ENCODE results near the gene RNF40.
A peak's percentile ranks its signal among the peaks of the same experiment; 100 is the strongest.

Gene RNF40

DNA sequence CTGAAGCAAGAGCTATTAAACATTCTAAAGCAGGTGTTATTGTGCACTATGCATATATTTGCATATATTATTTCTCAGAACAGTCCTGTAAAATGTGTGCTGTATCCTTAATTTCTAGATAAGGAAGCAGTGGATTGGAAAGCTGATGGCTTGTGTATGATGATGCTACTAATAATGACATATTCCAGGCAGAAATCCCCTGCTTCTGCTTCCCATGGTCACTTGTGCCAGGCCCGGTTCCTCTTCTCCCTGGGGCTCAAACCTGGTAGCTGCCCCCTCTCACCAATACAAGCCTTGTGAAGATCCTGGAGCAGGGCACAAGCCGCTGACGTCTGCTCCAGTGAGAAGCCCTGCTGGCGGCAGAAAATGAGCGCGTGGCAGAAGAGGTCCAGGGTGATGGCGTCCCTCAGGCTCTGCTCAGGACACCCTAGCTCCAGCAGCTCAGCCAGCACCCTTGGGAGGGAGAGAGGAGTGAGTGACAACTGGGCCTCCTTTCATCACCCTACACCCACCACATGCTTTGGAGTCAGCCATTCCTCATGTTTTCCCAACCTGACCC, 2.0 kb upstream of the RNF40 start:
- FAIRE-seq (no peak), DNase-seq (ENCODE audit: extremely low spot score, insufficient read length, low read depth) (no peak)

DNA sequence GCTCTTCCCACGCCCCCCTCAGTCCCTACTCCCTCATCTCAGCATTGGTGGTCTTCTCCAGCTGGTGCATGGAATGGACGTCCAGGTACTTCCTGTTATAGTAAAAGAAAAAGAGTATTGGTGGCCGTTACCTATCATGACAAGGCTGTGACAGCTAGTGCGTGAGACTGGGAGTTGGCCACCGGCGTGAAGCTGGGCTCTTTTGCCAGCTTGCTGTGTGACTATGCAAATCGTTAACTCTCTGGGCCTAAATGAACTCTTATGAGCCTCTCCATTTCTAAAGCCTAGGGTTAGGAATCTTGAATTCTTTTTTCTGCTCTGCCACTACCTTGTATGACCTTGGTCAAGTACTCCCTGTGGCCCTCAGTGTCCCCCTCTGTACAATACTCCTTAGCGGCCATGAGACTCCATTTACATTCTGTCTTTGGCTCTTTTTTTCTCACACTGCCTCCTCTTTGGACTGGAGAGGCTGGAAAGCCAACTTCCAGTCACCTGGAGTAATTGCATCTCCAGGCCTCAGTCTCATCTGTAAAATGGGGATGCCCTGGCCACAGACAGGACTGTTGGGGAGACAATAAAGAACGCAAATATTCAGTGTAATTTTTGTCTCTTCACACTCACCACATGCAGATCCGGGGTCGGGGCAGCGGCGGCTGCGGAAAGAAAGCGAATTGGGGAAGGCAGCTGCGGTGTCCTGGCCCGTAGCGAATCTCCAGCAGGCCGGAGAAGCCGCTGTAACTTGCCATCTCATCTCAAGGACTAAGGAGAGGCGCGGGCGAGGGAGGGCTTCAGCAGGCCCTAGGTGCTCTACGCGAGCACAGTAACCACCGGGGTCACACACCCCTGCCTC, 1.3 kb upstream of the RNF40 start:
- FAIRE-seq (no peak), DNase-seq (ENCODE audit: extremely low spot score, insufficient read length, low read depth) (no peak)

DNA sequence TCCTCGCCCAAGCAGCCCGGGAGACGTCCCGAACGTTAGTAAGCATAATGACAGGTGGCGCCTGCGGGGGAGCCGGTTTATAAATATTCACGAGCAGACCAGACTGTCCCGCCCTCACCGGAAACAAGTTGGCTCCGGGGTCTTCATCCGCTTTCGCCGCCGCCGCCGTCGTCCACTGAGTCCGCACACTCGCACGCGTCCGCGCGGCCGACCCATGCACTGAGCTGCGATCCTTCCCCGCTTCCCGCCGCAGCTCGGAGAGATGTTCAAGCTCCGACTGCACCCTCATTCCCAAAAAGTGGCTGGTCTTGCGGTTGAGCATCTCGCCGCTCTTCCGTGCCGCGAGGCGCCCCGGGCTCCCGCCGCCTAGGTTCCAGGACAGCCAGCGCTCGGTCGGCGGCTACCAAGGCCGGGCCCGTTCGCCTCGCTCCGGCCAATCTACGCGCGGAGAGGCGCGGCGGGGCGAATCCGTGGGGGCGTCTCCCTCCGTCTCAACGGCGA, 645 bp upstream of the RNF40 start:
- peak; percentile 57 for FAIRE-seq
- no peak for DNase-seq (ENCODE audit: extremely low spot score, insufficient read length, low read depth)

DNA sequence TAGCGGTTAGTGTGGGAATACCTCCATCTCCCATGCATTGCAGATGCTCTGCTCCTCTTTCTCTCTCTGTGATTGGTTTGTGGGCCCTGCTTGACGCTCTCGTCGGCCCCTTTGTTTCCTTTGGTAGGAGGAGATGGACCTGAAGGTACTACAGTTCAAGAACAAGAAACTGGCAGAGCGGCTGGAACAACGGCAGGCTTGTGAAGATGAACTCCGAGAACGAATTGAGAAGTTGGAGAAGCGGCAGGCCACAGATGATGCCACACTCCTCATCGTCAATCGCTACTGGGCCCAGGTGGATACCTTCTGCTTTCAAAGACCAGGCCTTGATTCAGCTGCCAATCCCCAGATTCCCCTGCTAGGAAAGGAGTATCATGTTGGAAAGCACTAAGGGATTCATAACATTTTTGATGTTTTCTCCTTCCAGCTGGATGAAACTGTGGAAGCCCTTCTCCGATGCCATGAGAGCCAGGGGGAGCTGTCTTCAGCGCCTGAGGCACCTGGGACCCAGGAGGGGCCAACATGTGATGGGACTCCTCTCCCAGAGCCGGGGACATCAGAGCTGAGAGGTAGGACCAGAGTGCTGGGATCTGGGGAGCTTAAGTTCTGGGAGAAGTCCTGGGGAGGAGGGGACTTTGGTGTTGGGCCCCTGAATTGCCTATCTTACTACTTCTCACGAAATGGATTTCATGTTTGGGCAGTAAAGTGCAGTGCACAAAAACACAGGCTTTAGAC, 1.0 kb downstream of the RNF40 start:
- FAIRE-seq (no peak), DNase-seq (ENCODE audit: extremely low spot score, insufficient read length, low read depth) (no peak)

DNA sequence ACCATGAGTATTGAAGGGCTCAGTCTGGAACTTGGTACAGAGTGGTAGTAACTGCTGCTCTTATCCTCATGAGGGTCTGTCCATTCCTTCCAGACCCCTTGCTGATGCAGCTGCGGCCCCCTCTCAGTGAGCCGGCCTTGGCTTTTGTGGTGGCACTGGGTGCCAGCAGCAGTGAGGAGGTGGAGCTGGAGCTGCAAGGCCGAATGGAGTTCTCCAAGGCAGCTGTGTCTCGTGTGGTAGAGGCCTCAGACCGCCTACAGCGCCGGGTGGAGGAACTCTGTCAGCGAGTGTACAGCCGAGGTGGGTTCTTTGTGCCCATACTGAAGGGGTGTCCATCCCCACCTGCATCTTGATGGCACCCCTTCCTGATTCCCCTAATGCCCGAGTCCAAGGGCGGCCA, 2.0 kb downstream of the RNF40 start:
- FAIRE-seq (no peak), DNase-seq (ENCODE audit: extremely low spot score, insufficient read length, low read depth) (no peak)

DNA sequence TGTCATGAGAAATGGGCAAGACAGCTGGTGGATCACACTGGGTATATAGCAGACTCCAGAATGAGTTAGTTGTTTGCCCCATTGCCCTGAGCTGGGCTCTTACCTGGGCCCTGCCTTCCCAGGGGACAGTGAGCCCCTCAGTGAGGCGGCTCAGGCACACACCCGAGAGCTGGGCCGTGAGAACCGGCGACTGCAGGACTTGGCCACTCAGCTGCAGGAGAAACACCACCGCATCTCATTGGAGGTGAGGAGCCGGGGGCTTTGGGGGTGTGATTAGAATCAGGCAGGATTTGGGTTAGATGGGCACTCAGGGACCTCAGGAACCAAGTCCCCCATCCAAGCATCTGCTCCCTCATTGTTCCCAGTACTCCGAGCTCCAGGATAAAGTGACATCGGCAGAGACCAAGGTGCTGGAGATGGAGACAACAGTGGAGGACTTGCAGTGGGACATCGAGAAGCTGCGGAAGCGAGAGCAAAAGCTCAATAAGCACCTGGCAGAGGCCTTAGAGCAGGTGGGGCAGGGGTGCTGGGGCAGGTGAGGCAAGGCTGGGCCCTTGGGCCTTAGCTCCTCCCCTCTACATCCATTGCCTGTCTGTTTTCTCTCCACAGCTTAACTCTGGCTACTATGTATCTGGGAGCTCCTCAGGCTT, 2.8 kb downstream of the RNF40 start:
- FAIRE-seq (no peak), DNase-seq (ENCODE audit: extremely low spot score, insufficient read length, low read depth) (no peak)

DNA sequence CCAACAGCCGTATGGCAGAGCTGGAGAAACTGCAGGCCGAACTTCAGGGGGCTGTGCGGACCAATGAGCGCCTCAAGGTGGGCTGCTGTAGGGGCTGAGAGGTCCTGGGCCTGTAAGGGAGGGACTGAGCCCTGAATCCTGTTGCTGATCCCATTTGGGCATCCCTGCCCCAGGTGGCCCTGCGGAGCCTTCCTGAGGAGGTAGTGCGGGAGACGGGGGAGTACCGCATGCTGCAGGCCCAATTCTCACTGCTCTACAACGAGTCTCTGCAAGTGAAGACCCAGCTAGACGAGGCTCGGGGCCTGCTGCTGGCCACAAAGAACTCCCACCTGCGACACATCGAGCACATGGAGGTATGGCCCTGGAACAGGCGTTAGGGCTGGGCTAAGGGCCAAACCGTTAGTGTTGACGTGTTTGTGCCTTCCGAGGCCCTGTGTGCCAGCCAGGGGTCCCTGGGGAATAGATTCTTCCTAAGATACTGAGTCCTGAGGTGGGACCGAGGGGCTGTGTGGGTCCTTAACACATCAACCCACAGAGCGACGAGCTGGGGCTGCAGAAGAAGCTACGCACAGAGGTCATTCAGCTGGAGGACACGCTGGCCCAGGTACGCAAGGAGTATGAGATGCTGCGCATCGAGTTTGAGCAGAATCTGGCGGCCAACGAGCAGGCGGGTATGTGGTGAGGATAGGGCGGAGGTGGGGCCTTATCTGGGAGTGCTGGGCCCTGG, 4.2 kb downstream of the RNF40 start:
- DNase-seq (ENCODE audit: extremely low spot score, insufficient read length, low read depth) = no peak
- FAIRE-seq = no peak

DNA sequence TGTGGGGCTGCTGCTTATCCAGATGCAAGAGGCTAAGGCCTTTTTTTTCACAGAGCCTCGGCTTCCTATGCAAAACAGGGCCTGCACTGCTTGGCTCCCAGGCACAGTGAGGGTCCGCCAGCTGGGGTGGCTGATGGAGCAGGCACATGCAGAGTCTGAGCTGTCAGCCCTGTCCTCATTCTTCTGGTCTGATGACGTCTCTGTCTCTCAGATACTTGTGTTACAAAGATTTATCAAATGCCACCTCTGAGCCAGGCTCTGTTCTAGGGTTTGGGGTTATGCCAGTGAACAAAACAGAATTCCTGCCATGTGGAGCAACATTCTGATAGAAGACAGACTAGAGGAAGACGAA, 4.8 kb downstream of the RNF40 start:
- FAIRE-seq = no peak
- no peak for DNase-seq (ENCODE audit: extremely low spot score, insufficient read length, low read depth)

DNA sequence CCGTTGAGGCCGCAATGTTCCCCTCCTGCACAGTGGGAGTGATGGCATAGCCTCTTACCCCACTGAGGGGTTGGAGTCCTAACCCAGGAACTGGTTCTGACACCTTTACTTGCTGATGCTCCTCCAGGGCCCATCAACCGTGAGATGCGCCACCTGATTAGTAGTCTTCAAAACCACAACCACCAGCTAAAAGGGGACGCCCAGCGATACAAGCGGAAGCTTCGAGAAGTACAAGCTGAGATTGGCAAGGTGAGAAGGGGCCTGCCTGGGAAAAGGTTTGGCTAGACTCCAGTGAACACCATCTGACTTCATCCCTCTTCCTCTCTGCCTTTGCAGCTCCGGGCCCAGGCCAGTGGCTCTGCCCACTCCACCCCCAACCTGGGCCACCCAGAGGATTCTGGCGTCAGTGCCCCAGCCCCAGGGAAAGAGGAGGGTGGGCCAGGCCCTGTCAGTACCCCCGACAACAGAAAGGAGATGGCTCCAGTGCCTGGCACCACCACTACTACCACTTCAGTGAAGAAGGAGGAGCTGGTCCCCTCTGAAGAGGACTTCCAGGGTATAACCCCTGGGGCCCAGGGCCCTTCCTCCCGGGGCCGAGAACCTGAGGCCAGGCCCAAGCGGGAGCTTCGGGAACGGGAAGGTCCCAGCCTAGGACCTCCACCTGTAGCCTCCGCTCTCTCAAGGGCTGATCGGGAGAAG, 5.8 kb downstream of the RNF40 start:
- DNase-seq (ENCODE audit: extremely low spot score, insufficient read length, low read depth) (no peak), FAIRE-seq (peak; percentile 39)

DNA sequence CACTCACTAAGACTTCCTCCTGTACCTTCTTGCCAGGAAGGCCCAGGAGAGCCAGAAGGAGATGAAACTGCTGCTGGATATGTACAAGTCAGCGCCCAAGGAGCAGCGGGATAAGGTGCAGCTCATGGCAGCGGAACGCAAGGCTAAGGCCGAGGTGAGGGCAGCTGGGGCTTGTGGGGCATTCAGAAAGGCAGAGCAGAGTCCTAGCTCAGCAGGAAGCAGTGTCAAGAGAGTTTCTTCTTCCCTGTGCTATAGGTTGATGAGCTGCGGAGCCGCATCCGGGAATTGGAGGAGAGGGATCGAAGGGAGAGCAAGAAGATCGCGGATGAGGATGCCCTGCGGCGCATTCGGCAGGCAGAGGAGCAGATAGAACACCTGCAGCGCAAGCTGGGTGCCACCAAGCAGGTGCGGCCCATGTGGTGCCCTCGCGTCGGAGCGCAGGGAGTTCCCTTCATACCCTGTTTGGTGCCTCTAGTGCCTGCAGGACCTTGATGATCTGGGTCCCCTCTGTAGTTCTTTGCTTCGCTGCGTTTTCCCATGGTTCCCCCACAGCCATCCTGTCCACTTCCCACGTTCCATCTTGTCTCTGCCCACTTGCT, 6.6 kb downstream of the RNF40 start:
- no peak for FAIRE-seq
- DNase-seq (ENCODE audit: extremely low spot score, insufficient read length, low read depth) = no peak

DNA sequence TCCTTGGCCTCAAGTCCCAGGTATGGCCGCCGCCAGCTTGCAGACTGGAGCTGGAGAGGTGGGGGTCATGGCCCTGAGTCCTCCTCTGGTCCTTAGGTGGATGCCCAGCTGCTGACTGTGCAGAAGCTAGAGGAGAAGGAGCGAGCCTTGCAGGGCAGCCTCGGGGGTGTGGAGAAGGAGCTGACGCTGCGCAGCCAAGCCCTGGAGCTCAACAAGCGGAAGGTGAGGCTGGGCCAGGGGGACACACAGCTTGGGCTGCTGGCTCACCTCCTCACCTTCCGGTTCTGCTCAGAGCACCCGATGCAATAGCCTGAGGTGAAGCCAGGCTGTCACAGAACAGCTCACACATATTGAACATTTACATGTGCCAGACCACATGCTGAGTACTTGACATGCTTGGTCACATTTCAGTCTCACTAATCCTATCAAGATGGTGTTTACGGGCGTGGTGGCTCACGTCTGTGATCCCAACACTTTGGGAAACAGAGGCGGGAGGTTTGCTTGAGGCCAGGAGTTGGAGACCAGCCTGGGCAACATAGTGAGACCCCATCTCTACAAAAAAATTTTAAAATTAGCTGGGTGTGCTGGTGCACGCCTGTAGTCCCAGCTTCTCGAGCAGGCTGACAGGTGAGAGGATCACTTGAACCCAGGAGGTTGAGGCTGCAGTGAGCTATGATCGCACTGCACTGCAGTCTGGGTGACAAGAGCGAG, 7.4 kb downstream of the RNF40 start:
- DNase-seq (ENCODE audit: extremely low spot score, insufficient read length, low read depth) (no peak), FAIRE-seq (no peak)

DNA sequence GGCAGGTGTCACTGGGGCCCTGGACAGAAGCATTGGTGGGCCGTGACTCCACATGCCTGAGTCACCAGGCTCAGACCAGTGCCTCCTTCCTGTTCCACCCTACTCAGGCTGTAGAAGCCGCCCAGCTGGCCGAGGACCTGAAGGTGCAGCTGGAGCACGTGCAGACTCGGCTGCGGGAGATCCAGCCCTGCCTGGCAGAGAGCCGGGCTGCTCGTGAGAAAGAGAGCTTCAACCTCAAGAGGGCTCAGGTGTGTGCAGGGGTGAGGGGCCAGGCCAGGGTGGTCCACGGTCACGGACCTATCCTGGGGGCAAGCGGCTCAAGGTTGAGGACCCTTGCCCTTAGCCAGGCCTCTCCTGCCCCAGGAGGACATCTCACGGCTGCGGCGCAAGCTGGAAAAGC, 9.6 kb downstream of the RNF40 start:
- FAIRE-seq (no peak), DNase-seq (ENCODE audit: extremely low spot score, insufficient read length, low read depth) (no peak)

DNA sequence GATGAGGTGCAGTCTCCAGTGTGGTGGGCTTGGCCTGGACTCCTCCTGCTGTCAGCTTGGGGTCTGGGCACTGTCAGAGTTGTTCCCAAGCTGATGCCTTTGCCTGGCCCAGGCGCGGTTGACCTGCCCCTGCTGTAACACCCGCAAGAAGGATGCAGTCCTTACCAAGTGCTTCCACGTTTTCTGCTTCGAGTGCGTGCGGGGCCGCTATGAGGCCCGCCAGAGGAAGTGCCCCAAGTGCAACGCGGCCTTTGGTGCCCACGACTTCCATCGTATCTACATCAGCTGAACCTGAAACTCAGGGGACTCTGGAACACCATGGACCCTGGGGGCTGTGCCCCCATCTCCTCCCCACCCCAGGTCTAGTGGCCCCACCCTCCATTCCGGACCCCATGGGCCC, 11.7 kb downstream of the RNF40 start:
- no peak for FAIRE-seq

DNA sequence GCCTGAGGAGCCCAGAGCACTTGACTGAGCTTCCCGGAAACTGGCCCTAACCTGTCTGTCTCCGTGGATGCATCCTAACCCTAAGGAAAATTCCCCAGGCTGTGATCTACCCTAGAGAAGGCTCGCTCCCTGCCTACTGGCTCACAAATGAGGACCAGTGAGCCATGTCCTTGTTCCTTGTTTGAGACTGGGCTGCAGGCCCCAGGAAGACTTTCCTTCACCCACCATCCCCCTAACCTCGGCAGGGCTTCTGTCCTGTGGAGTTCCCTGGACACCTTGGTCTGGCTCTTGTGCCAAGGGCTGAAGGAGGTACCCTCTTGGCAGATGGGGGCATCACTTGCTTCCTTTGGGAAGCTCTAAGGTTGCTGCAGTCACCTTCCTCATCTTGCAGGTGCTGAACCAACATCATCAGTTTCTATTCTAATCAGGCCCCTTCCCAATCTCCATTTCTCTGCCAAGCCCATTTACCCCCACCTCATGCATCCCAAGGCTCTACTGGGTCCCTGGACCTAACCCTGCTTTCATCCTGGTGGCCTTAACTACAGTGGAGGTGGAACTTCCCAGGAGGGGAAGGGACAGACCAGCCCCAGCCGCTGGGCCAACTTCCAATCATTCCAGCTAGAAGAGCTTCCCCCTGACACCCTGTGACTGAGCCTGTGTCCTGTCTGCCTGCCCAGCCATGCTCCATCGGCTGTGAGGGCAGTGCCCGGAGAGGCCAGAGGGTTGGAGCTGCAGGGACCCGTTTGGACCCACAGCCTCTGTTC, 12.4 kb downstream of the RNF40 start:
- DNase-seq (ENCODE audit: extremely low spot score, insufficient read length, low read depth) = no peak
- no peak for FAIRE-seq

More for the DNA sequence above, 11.7 kb downstream of the RNF40 start:
- no peak for DNase-seq (ENCODE audit: extremely low spot score, insufficient read length, low read depth)

DNA sequence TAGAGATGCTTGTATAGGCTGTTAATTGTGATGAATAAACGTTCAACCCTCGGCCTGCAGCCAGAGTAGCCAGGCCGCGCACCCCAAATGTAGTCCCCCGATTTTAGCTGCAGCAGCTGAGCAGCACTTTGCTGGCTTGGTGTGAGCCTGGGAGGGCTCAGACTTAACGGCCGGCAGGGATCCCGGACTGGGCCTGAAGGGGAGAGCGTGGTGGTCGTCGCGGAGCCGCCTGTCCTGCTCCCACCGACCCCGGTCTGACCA, 12.9 kb downstream of the RNF40 start:
- DNase-seq (ENCODE audit: extremely low spot score, insufficient read length, low read depth) = no peak
- no peak for FAIRE-seq

DNA sequence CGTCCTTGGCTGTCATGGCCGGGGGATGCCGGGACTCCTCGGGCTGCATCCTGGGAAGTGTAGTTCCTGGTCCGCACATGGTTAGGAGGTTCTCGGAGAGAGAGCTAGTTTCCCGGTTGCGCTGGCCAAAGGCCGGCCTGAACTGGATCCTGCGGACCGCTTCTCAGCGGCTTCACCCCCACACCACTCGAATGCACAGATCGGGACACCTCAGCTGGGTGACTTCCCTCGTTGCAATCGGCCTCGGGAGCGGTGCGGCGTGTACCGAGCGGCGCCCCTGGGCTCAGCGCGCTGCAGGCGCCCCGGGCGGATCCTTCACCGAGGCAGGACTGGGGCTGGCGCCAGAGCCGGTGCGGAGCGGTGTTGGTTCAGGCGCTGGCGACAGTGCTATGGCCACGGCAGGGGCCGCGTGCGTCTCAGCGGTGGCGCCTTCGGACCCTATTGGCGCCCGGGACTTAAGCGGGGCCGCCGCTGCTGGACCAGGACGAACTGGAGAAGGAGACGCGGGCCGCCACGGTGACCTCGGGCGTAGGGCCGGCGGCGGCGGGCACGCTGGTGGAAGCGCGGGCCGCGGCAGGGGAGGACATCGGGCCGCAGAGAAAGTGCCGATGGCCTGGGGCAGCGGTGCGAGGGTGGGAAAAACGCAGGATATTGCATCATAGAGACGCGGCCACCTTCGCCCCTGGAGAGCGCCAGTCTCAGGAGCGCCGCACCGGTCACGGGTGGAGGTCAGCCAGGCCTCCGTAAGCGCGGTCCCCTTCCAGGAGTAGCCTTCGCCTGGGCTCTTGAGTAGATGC, 13.5 kb downstream of the RNF40 start:
- FAIRE-seq = no peak
- DNase-seq (ENCODE audit: extremely low spot score, insufficient read length, low read depth) = no peak

DNA sequence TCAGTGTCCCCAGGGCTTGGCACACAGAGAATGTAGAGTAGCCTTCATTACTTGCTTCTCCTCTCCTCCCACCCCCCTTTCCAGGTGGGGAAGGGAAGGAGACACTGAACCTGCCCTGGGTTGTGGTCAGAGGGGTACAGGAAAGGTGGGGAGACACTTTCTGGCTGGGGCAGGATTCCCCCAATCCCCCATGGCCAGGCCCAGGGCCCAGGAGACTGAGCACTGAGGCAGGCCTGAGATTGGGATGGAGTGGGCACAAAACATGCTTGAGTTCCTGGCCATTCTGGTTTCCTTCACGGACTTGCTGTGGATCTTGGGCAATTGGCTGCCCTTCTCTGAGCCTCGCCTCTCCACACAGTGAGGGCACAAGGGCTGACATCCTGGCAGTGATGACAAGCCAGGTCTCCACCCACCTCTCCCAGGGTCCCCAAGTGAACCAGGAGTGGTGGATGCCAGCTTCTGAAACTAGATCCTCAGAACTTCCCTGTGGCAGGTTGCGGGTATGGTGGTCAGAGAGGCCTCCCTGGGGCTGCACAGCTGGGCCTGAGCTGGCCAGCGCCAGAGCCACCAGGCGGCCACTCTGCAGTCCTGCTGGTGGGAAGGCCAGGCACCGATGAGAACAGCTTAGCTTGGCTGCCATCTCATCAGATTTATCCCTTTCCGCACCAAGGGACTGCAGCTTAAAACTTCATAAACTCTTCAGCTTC, 15.6 kb downstream of the RNF40 start:
- FAIRE-seq = no peak

More for the DNA sequence above, 15.6 kb downstream of the RNF40 start:
- no peak for DNase-seq (ENCODE audit: extremely low spot score, insufficient read length, low read depth)
